ENCODE results near the gene LPP. TPM values are rescaled to one million over a fixed set of nuclear protein-coding genes. Genes with fewer than 3 reads are reported as not detected.

LPP gene
- total and polyA plus RNA-seq, 9 of the 15 experiments (the other 6 are each of a cell fraction or from before 2014, with no cell fraction given): 0.07 to 0.18 TPM; not detected in 7

GRCh38 chr3:188452158-188452772 lies 298.3 kb downstream of the LPP start:
- Histone ChIP-seq H2AFZ (ENCODE audit: low read depth, low read length) (no peak overlapping the region), H3K27me3 (ENCODE audit: control insufficient read depth in 2 of 2, insufficient read depth in 2 of 2, low read length in 2 of 2) (no peaks in the 10 kb centered on the region), H3K4me1 (replicated peaks in 1 of 2; ENCODE audit: control insufficient read depth in 2 of 2, insufficient read depth in 2 of 2, low read length in 2 of 2) (no peaks in the 10 kb centered on the region), H3K79me2 (ENCODE audit: control insufficient read depth, insufficient read depth, low read length) (no peaks in the 10 kb centered on the region), H3K9me3 (replicated peaks; ENCODE audit: control insufficient read depth, insufficient read depth, low read depth, low read length) (no peaks in the 10 kb centered on the region), H3K9ac (ENCODE audit: insufficient read depth in 1 of 2, low read depth in 2 of 2, low read length in 2 of 2) (no peak overlapping the region), H4K20me1 (replicated peaks; ENCODE audit: control insufficient read depth, insufficient read depth, low read length) (no peaks in the 10 kb centered on the region), H3K36me3 (ENCODE audit: control insufficient read depth, insufficient read depth, low read length) (no peaks in the 10 kb centered on the region), H3K9me1 (ENCODE audit: control insufficient read depth, insufficient read depth, low read length) (no peaks in the 10 kb centered on the region), H3K4me2 (ENCODE audit: insufficient read depth, low read length) (no peak overlapping the region), H3K27ac (ENCODE audit: extremely low read depth, low read depth, low read length) (no peak overlapping the region), H3K4me3 (no peak overlapping the region)
- CTCF ChIA-PET (ENCODE audit: low intra/inter-chr PET ratio): no interaction called here
- 0% methylated on average over 8 of the region's 8 CpGs for WGBS (ENCODE audit: insufficient coverage, low coverage, missing lambda C conversion rate)
- POLR2A ChIA-PET: interaction anchor here (0.7 kb wide), 1 partner anchor 522 kb away, joined by 3 read pairs; no protein-coding TSS in a partner anchor
- ATAC-seq (no peak), FAIRE-seq (no peak), DNase-seq (ENCODE audit: extremely low read depth in 1 of 4, low spot score in 3 of 4) (no peak)
- intact Hi-C loops (cut with micrococcal nuclease): no loop called here
- in situ Hi-C loops (cut with MboI): no loop called here
- no TSS peak for BruUV-seq (replicated peaks)
- TF ChIP-seq PTBP1 (IDR thresholded peaks at IDR 0.05; ENCODE audit: low read depth, low read length) (no peak), E2F6 (IDR thresholded peaks at IDR 0.05; ENCODE audit: borderline replicate concordance in 1 of 2, extremely low read depth in 1 of 2, insufficient read depth in 1 of 2, insufficient read length in 1 of 2, low read depth in 1 of 2, low read length in 1 of 2, poor library complexity in 1 of 2, severe bottlenecking in 1 of 2) (no peak), CHCHD3 (CRISPR knock-in tag; IDR thresholded peaks at IDR 0.05) (no peak), CSDE1 (IDR thresholded peaks at IDR 0.05) (no peak), MTA2 (IDR thresholded peaks at IDR 0.05; ENCODE audit: low read depth) (no peak), NFIC (IDR thresholded peaks at IDR 0.05) (no peak), HOXB6 (CRISPR knock-in tag; IDR thresholded peaks at IDR 0.05; ENCODE audit: borderline replicate concordance) (no peak), ZNF121 (CRISPR knock-in tag; conservative IDR thresholded peaks at IDR 0.05) (no peak), NCOA4 (IDR thresholded peaks at IDR 0.05; ENCODE audit: partially characterized antibody) (no peak), HMG20B (CRISPR knock-in tag; IDR thresholded peaks at IDR 0.05) (no peak), SMAD1 (IDR thresholded peaks at IDR 0.05; ENCODE audit: low read depth, low read length, partially characterized antibody) (no peak), BCLAF1 (IDR thresholded peaks at IDR 0.05; ENCODE audit: borderline replicate concordance in 1 of 2, control insufficient read depth in 1 of 2, low read depth in 2 of 2, low read length in 1 of 2) (no peak), SRSF3 (IDR thresholded peaks at IDR 0.05; ENCODE audit: insufficient read depth, low read length) (no peak), TSHZ1 (CRISPR knock-in tag; IDR thresholded peaks at IDR 0.05) (no peak)

Data from K562 (cell line).